Breast epithelium (tissue), 3 donors: Measurements from ENCODE around the gene BEST4.

Experiments used
- POLR2AphosphoS5 ChIP-seq, 3 donors: sonication (generic); formaldehyde crosslinking; IDR thresholded peaks; one replicate each; pipeline ENCODE4 v1.6.1; 2017; ENCODE audit warnings: antibody characterized with exemption in 3 of 3
- TF ChIP-seq, protein P1 (sequence below), 3 donors: fragments of 450-650 bp; IDR thresholded peaks; one replicate each; pipeline ENCODE4 v1.5.1; 2016 to 2017; ENCODE audit warnings: antibody characterized with exemption in 3 of 3, mild to moderate bottlenecking in 3 of 3, moderate library complexity in 3 of 3

DNA sequence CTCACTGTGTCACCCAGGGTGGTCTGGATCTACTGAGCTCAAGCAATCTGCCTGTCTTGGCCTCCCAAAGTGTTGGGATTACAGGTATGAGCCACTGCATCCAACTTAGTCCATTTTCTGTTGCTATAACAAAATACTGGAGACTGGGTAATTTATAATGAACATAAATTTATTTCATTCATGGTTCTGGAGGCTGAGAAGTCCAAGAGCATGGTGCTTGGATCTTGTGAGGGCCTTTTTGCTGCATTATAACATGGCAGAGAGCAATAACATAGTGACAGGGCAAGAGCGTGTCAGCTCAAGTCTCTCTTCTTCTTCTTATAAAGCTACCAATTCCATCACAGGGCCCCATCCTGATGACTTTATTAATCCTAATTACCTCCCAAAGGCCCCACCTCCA is 52.0 kb downstream of the BEST4 start:
- TF ChIP-seq, protein P1, sequence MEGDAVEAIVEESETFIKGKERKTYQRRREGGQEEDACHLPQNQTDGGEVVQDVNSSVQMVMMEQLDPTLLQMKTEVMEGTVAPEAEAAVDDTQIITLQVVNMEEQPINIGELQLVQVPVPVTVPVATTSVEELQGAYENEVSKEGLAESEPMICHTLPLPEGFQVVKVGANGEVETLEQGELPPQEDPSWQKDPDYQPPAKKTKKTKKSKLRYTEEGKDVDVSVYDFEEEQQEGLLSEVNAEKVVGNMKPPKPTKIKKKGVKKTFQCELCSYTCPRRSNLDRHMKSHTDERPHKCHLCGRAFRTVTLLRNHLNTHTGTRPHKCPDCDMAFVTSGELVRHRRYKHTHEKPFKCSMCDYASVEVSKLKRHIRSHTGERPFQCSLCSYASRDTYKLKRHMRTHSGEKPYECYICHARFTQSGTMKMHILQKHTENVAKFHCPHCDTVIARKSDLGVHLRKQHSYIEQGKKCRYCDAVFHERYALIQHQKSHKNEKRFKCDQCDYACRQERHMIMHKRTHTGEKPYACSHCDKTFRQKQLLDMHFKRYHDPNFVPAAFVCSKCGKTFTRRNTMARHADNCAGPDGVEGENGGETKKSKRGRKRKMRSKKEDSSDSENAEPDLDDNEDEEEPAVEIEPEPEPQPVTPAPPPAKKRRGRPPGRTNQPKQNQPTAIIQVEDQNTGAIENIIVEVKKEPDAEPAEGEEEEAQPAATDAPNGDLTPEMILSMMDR (IDR thresholded peaks at IDR 0.05): no peak
- TF ChIP-seq POLR2AphosphoS5 (IDR thresholded peaks at IDR 0.05): no peak
